SK-N-SH (cell line): ENCODE results near the gene BRICD5.
A peak's percentile ranks its signal among the peaks of the same experiment; 100 is the strongest.

Experiments
- CHD2 ChIP-seq: fragments of 150-350 bp; IDR thresholded peaks from 2 replicates; pipeline ENCODE4 v1.6.1; 2018; ENCODE audit warnings: low read length; ENCODE audit not compliant: partially characterized antibody
- POLR2AphosphoS5 ChIP-seq: IDR thresholded peaks from 2 replicates; pipeline ENCODE4 v1.6.1; 2012; ENCODE audit warnings: low read depth, low read length

- TF ChIP-seq POLR2AphosphoS5 (0 out of 2 replicates have a peak, but pooled peaks have one; percentile 3), CHD2 (no peak)
Measured at GRCh38 chr16:2238838-2239675, 28.4 kb upstream of the BRICD5 start.
